HCT116 (cell line): Measurements from ENCODE around the gene TBC1D21. TPM values are rescaled to one million over a fixed set of nuclear protein-coding genes. Genes with fewer than 3 reads are reported as not detected.

Experiments
- ATAC-seq: fragments of 200-7000 bp; cut with Tn5 transposase; 2 replicates; pipeline ENCODE4 v1.9.1; 2020; ENCODE audit warnings: mild to moderate bottlenecking, moderate library complexity
- BruUV-seq: library from RNA; stranded (reverse); fragments of 400-500 nt; replicated peaks from 2 replicates; lab custom pipeline; 2021; lab: Mats Ljungman, UMichigan
- CTCF ChIA-PET: fragments of 300-600 bp; sonication (Branson Sonifier 250); formaldehyde crosslinking; loops from one replicate; lab custom pipeline; 2021; ENCODE audit warnings: antibody characterized with exemption; lab: Charles Lee
- POLR2A ChIA-PET: fragments of 300-600, 350-600 bp; sonication (Branson Sonifier 250); formaldehyde crosslinking; loops from one replicate; lab custom pipeline; 2021; ENCODE audit warnings: antibody characterized with exemption; lab: Charles Lee
- RAD21 ChIA-PET, 2 experiments: fragments of 300-600 bp; sonication (Branson Sonifier 250); formaldehyde crosslinking; loops; one replicate each; lab custom pipeline; 2023; ENCODE audit warnings: low total read pairs in 2 of 2; ENCODE audit not compliant: uncharacterized antibody in 2 of 2, unreplicated experiment in 2 of 2, low non-redundant PET in 1 of 2; lab: Charles Lee
- DNase-seq: peaks from one replicate; pipeline ENCODE4 v3.0.0-alpha.2; 2010; ENCODE audit warnings: low read depth, low spot score
- H2AFZ ChIP-seq: fragments of 200-600 bp; shearing (Covaris generic), sonication (generic); 2 replicates; pipeline ENCODE4 v1.6.1; 2017; ENCODE audit warnings: low read depth, mixed run types, mixed read lengths, antibody characterized with exemption, low read length; ENCODE audit not compliant: poor library complexity, severe bottlenecking
- H3K27ac ChIP-seq: 2 replicates; pipeline ENCODE4 v1.5.1; 2012; ENCODE audit warnings: low read depth, low read length
- H3K27me3 ChIP-seq: fragments of 200-600 bp; sonication (generic); 2 replicates; pipeline ENCODE4 v1.6.1; 2016; ENCODE audit warnings: mixed run types, low read length, mixed read lengths; ENCODE audit not compliant: insufficient read depth
- H3K36me3 ChIP-seq, 2 experiments: fragments of 200-500 bp in 1 of 2; fragments of 200-600 bp in 1 of 2; sonication (Bioruptor generic) in 1 of 2; sonication (generic) in 1 of 2; 2 replicates each; pipeline versions ENCODE4 v1.5.1 to v1.6.1; 2014 to 2016; ENCODE audit warnings: low read length in 2 of 2, inconsistent platforms in 1 of 2, mixed read lengths in 1 of 2, mixed run types in 1 of 2; ENCODE audit not compliant: insufficient read depth in 2 of 2, control insufficient read depth in 1 of 2
- H3K4me1 ChIP-seq, 2 experiments: fragments of 200-600 bp in 1 of 2; sonication (generic) in 1 of 2; 2 replicates each; pipeline versions ENCODE4 v1.5.1 to v1.6.1; 2012 to 2017; ENCODE audit warnings: low read length in 2 of 2, inconsistent platforms in 1 of 2, mild to moderate bottlenecking in 1 of 2, mixed read lengths in 1 of 2, mixed run types in 1 of 2, moderate library complexity in 1 of 2; ENCODE audit not compliant: insufficient read depth in 2 of 2, control insufficient read depth in 1 of 2
- H3K4me2 ChIP-seq: fragments of 200-600 bp; sonication (generic); 2 replicates; pipeline ENCODE4 v1.6.1; 2017; ENCODE audit warnings: mixed run types, low read length, mixed read lengths
- H3K4me3 ChIP-seq, 2 experiments: fragments of 200-600 bp in 1 of 2; sonication (generic) in 1 of 2; replicated peaks in 1 of 2; 2 replicates each; pipeline ENCODE4 v1.5.1; 2011 to 2016; ENCODE audit warnings: low read length in 2 of 2, control low read depth in 1 of 2, low read depth in 1 of 2, mild to moderate bottlenecking in 1 of 2, mixed read lengths in 1 of 2, mixed run types in 1 of 2
- H3K79me2 ChIP-seq: fragments of 200-600 bp; sonication (generic); 2 replicates; pipeline ENCODE4 v1.6.1; 2017; ENCODE audit warnings: mild to moderate bottlenecking, mixed run types, low read length, moderate library complexity, mixed read lengths; ENCODE audit not compliant: insufficient read depth
- H3K9ac ChIP-seq: fragments of 200-600 bp; sonication (generic); 2 replicates; pipeline ENCODE4 v1.6.1; 2016; ENCODE audit warnings: low read length, mixed read lengths
- H3K9me2 ChIP-seq: fragments of 200-600 bp; sonication (generic), shearing (Covaris generic); 2 replicates; pipeline ENCODE4 v1.6.1; 2017; ENCODE audit warnings: mixed run types, mild to moderate bottlenecking, moderate library complexity; ENCODE audit not compliant: insufficient read depth
- H3K9me3 ChIP-seq, 2 experiments: fragments of 200-500 bp in 1 of 2; fragments of 200-600 bp in 1 of 2; sonication (Bioruptor generic) in 1 of 2; sonication (generic) in 1 of 2; 2 replicates each; pipeline ENCODE4 v1.6.1; 2014 to 2017; ENCODE audit warnings: low read length in 2 of 2, mixed read lengths in 2 of 2, inconsistent platforms in 1 of 2, low read depth in 1 of 2, mild to moderate bottlenecking in 1 of 2, mixed run types in 1 of 2, moderate library complexity in 1 of 2; ENCODE audit not compliant: control insufficient read depth in 1 of 2, insufficient read depth in 1 of 2
- H4K20me1 ChIP-seq: fragments of 200-600 bp; sonication (generic), shearing (Covaris generic); 2 replicates; pipeline ENCODE4 v1.6.1; 2017; ENCODE audit warnings: mixed run types, mild to moderate bottlenecking, moderate library complexity; ENCODE audit not compliant: insufficient read depth
- EGR1 ChIP-seq: IDR thresholded peaks from 2 replicates; pipeline ENCODE4 v1.6.1; 2012; ENCODE audit warnings: low read depth
- ELF1 ChIP-seq: IDR thresholded peaks from 2 replicates; pipeline ENCODE4 v1.6.1; 2012; ENCODE audit warnings: low read depth, borderline replicate concordance
- EZH2 ChIP-seq: fragments of 200-600 bp; sonication (generic); IDR thresholded peaks from 2 replicates; pipeline ENCODE4 v1.6.1; 2017; ENCODE audit warnings: antibody characterized with exemption, mixed run types
- EZH2phosphoT487 ChIP-seq: fragments of 200-600 bp; IDR thresholded peaks from 2 replicates; pipeline ENCODE4 v1.6.1; 2018; ENCODE audit warnings: antibody characterized with exemption, borderline replicate concordance
- POLR2A ChIP-seq: IDR thresholded peaks from 2 replicates; pipeline ENCODE4 v1.7.0; 2011; ENCODE audit warnings: borderline replicate concordance; ENCODE audit not compliant: insufficient read depth, insufficient read length; ENCODE audit errors: extremely low read depth
- POLR2AphosphoS5 ChIP-seq: IDR thresholded peaks from 2 replicates; pipeline ENCODE4 v1.6.1; 2011; ENCODE audit warnings: mild to moderate bottlenecking, low read depth, low read length, moderate library complexity
- SIN3A ChIP-seq: IDR thresholded peaks from 2 replicates; pipeline ENCODE4 v1.6.1; 2012; ENCODE audit warnings: low read depth
- YY1 ChIP-seq: IDR thresholded peaks from 2 replicates; pipeline ENCODE4 v1.6.1; 2011; ENCODE audit warnings: low read length, low read depth, moderate library complexity, mild to moderate bottlenecking; ENCODE audit not compliant: insufficient replicate concordance; ENCODE audit errors: extremely low read depth
- intact Hi-C: fragments of 100-400 bp; cut with micrococcal nuclease; formaldehyde crosslinking; loops from 2 replicates; pipeline ENCODE4 v1.10.0; 2022
- total RNA-seq: library from RNA; stranded (reverse); gene quantifications from one replicate; pipeline ENCODE4 v1.2.1, GENCODE V29; 2021; ENCODE audit not compliant: unreplicated experiment
- TF ChIP-seq, protein P1 (sequence below): IDR thresholded peaks from 2 replicates; pipeline ENCODE4 v1.6.1; 2012
- TF ChIP-seq, protein P2 (sequence below): IDR thresholded peaks from 2 replicates; pipeline ENCODE4 v1.6.1; 2012; ENCODE audit warnings: low read depth

Gene TBC1D21
- total RNA-seq, 1 experiment from 2014 or later: not detected

DNA sequence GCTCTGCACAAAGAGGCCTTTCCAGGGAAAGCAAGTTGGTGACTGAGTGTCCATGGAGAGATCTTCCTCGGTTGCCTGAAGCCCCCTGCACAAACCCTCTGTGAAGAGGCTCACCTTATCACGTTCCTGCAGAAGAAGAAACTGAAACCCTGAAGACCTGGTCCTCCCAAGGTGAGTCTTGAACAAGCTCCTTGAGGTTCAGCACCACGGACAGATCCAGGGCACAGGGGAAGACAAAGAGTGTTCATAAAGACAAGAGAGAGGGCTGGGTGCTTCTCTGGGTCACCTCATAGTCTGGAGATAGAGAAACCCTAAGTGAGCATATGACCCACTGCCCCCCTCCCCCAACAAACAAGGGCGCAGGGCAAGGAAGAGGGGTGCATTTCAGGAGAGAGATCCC lies 21.7 kb upstream of the TBC1D21 start:
- Histone ChIP-seq H3K4me2 (no peak overlapping the region), H3K27ac (no peak overlapping the region), H3K9me2 (no peaks in the 10 kb centered on the region), H4K20me1 (no peaks in the 10 kb centered on the region), H3K36me3 (no peaks in the 10 kb centered on the region), H3K4me3 (no peak overlapping the region), H3K4me1 (no peaks in the 10 kb centered on the region), H3K27me3 (peaks cover 78% of the 10 kb centered on the region), H3K79me2 (no peaks in the 10 kb centered on the region), H3K9ac (no peak overlapping the region), H3K9me3 (no peaks in the 10 kb centered on the region), H2AFZ (no peak overlapping the region)
- RAD21 ChIA-PET: no interaction called here
- no TSS peak for BruUV-seq
- DNase-seq: peak; percentile 22
- ATAC-seq: no peak
- intact Hi-C loops: no loop called here
- no peak for TF ChIP-seq EZH2
- TF ChIP-seq, protein P1, sequence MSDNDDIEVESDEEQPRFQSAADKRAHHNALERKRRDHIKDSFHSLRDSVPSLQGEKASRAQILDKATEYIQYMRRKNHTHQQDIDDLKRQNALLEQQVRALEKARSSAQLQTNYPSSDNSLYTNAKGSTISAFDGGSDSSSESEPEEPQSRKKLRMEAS: no peak
- TF ChIP-seq POLR2AphosphoS5: no peak
- TF ChIP-seq, protein P2, sequence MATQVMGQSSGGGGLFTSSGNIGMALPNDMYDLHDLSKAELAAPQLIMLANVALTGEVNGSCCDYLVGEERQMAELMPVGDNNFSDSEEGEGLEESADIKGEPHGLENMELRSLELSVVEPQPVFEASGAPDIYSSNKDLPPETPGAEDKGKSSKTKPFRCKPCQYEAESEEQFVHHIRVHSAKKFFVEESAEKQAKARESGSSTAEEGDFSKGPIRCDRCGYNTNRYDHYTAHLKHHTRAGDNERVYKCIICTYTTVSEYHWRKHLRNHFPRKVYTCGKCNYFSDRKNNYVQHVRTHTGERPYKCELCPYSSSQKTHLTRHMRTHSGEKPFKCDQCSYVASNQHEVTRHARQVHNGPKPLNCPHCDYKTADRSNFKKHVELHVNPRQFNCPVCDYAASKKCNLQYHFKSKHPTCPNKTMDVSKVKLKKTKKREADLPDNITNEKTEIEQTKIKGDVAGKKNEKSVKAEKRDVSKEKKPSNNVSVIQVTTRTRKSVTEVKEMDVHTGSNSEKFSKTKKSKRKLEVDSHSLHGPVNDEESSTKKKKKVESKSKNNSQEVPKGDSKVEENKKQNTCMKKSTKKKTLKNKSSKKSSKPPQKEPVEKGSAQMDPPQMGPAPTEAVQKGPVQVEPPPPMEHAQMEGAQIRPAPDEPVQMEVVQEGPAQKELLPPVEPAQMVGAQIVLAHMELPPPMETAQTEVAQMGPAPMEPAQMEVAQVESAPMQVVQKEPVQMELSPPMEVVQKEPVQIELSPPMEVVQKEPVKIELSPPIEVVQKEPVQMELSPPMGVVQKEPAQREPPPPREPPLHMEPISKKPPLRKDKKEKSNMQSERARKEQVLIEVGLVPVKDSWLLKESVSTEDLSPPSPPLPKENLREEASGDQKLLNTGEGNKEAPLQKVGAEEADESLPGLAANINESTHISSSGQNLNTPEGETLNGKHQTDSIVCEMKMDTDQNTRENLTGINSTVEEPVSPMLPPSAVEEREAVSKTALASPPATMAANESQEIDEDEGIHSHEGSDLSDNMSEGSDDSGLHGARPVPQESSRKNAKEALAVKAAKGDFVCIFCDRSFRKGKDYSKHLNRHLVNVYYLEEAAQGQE: peak; percentile 86
- POLR2A ChIA-PET: no interaction called here
- CTCF ChIA-PET: no interaction called here

DNA sequence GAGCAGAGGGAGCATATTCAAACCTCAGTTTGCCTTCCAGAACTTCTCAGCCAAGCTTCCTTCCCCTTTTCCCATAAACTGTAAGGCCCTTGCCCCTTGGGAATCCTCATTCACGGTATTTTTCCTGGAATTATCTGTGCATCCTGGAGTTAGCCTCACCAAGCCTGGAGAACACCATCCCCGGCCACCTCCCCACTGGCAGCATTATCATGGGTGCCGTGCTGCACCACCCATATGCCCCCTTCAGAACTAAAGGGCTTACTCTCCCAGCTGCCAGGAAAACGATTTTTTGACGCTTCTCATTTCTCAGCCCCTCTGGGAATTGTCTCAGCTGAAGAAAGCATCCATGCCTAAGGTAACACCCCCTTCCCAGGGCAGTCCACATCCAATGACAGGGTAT lies 20.9 kb upstream of the TBC1D21 start:
- H3K79me2 ChIP-seq: no peaks in the 10 kb centered on the region
- no peaks in the 10 kb centered on the region for H3K9me2 ChIP-seq
- H3K9ac ChIP-seq: no peak overlapping the region
- H3K9me3 ChIP-seq: no peaks in the 10 kb centered on the region
- no peaks in the 10 kb centered on the region for H3K4me1 ChIP-seq
- no TSS peak for BruUV-seq
- CTCF ChIA-PET: no interaction called here
- no peak overlapping the region for H3K4me2 ChIP-seq
- ATAC-seq (no peak), DNase-seq (no peak)
- H2AFZ ChIP-seq: no peak overlapping the region
- POLR2A ChIA-PET: no interaction called here
- H4K20me1 ChIP-seq: no peaks in the 10 kb centered on the region
- H3K4me3 ChIP-seq: no peak overlapping the region
- RAD21 ChIA-PET: no interaction called here
- peaks cover 70% of the 10 kb centered on the region for H3K27me3 ChIP-seq
- H3K27ac ChIP-seq: no peak overlapping the region
- intact Hi-C loops: no loop called here
- H3K36me3 ChIP-seq: no peaks in the 10 kb centered on the region
- no peak for TF ChIP-seq SIN3A
- no peak for TF ChIP-seq ELF1
- no peak for TF ChIP-seq EZH2phosphoT487
- TF ChIP-seq POLR2A: no peak
- TF ChIP-seq, protein P2: no peak
- TF ChIP-seq YY1: no peak
- no peak for TF ChIP-seq EGR1
